Stimulated activated CD8-positive, alpha-beta memory T cell treated with anti-CD3 and anti-CD28 coated beads, Interleukin-4, amount 100 ng/mL, for 48 hours (primary cell): ENCODE results near the gene RBMS3.
"Not testable (repeated sequence)": the region's sequence is repeated elsewhere in the genome, so short reads cannot be mapped to it uniquely, and the experiment has no call there.

Experiments
- DNase-seq: peaks from one replicate; pipeline ENCODE4 v3.0.0-alpha.2; 2020

The RBMS3 gene

GRCh38 chr3:29493109-29493508, 212.2 kb downstream of the RBMS3 start:
- no peak for DNase-seq

GRCh38 chr3:29494305-29495036, 213.6 kb downstream of the RBMS3 start:
- no peak for DNase-seq

GRCh38 chr3:29497282-29497681, 216.4 kb downstream of the RBMS3 start:
- no peak for DNase-seq

- DNase-seq: no peak
Observed at GRCh38 chr3:29502771-29503170, 221.9 kb downstream of the RBMS3 start.

GRCh38 chr3:29503314-29503713, 222.4 kb downstream of the RBMS3 start:
- no peak for DNase-seq

GRCh38 chr3:29503958-29504357, 223.1 kb downstream of the RBMS3 start:
- no peak for DNase-seq

GRCh38 chr3:29506502-29506901, 225.6 kb downstream of the RBMS3 start:
- DNase-seq: no peak

GRCh38 chr3:29511701-29512100, 230.8 kb downstream of the RBMS3 start:
- no peak for DNase-seq

- DNase-seq: no peak
Observed at GRCh38 chr3:29512641-29513040, 231.8 kb downstream of the RBMS3 start.

- DNase-seq: no peak
Observed at GRCh38 chr3:29513236-29513635, 232.4 kb downstream of the RBMS3 start.

GRCh38 chr3:29514170-29514569, 233.3 kb downstream of the RBMS3 start:
- no peak for DNase-seq

GRCh38 chr3:29514912-29515311, 234.0 kb downstream of the RBMS3 start:
- DNase-seq: no peak

GRCh38 chr3:29515451-29515850, 234.6 kb downstream of the RBMS3 start:
- no peak for DNase-seq

- DNase-seq: no peak
Observed at GRCh38 chr3:29516164-29516563, 235.3 kb downstream of the RBMS3 start.

- DNase-seq: no peak
Observed at GRCh38 chr3:29520764-29521163, 239.9 kb downstream of the RBMS3 start.

- no peak for DNase-seq
Observed at GRCh38 chr3:29521293-29521692, 240.4 kb downstream of the RBMS3 start.

- no peak for DNase-seq
Observed at GRCh38 chr3:29521751-29522150, 240.9 kb downstream of the RBMS3 start.

- DNase-seq: not testable (repeated sequence)
Observed at GRCh38 chr3:29524433-29524832, 243.6 kb downstream of the RBMS3 start.

- no peak for DNase-seq
Observed at GRCh38 chr3:29525254-29525881, 244.5 kb downstream of the RBMS3 start.

GRCh38 chr3:29527246-29527645, 246.4 kb downstream of the RBMS3 start:
- no peak for DNase-seq

GRCh38 chr3:29531644-29532043, 250.8 kb downstream of the RBMS3 start:
- DNase-seq: no peak

- DNase-seq: no peak
Observed at GRCh38 chr3:29532473-29532872, 251.6 kb downstream of the RBMS3 start.

- DNase-seq: no peak
Observed at GRCh38 chr3:29534006-29534405, 253.1 kb downstream of the RBMS3 start.

GRCh38 chr3:29536016-29536758, 255.3 kb downstream of the RBMS3 start:
- DNase-seq: no peak
